Lower leg skin (tissue), 4 donors: ENCODE results near the gene TMEM14C. TPM values are rescaled to one million over a fixed set of nuclear protein-coding genes. Genes with fewer than 3 reads are reported as not detected.

Source experiments
- DNase-seq, 2 donors: peaks; one replicate each; pipeline ENCODE4 v3.0.0-alpha.2; 2019; ENCODE audit warnings: low spot score in 2 of 2
- H3K4me3 ChIP-seq: fragments of 200-600 bp; sonication (generic); 2 replicates; pipeline ENCODE4 v1.5.1; 2017; ENCODE audit warnings: mild to moderate bottlenecking, low read depth; ENCODE audit not compliant: poor library complexity, severe bottlenecking
- WGBS, 2 donors: methylation state at CpG; one replicate each; pipeline ENCODE4 v1.1.5; 2018; 5-methylcytosine and 5-hydroxymethylcytosine counted together
- intact Hi-C: fragments of 100-400 bp; cut with DNase I; formaldehyde crosslinking; loops from one replicate; pipeline ENCODE4 v1.15.0; 2023; ENCODE audit warnings: low total_unique reads
- total RNA-seq, 4 donors: library from RNA; depleted of rRNA; stranded (reverse); fragments of >200 nt; gene quantifications; one replicate each; pipeline ENCODE4 v1.1.0, GENCODE V29; 2016
- TF ChIP-seq, protein P1 (sequence below), 3 donors: fragments of 450-650 bp; IDR thresholded peaks; one replicate each; pipeline ENCODE4 v1.5.1; 2016; ENCODE audit warnings: antibody characterized with exemption in 3 of 3, mild to moderate bottlenecking in 3 of 3, moderate library complexity in 2 of 3

TMEM14C gene
- total RNA-seq, 4 donors from 2014 or later: 69.5 to 99.6 (median 85.0) TPM

DNA sequence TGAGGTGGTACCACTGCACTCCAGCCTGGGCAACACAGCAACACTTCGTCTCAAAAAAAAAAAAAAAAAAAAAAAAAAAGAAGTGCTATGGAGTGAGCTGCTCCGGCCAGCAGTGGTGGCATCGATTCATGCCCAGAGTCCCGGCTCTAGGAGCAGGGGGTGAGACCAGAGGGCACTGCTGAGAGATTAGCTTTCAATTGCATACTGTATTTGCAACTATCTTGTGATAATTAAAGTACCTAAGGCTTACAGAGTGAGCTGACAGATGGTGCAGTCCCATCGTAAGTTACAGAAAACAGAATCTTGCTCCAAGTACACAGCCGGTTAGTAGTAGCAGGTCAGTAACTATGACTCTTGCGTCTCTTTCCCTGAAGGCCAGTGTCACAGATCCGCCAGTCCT is 56.2 kb downstream of the TMEM14C start:
- WGBS, 2 donors: 96 to 97% methylated on average over 8 of the region's 8 CpGs
- no peak overlapping the region for H3K4me3 ChIP-seq
- TF ChIP-seq, protein P1, sequence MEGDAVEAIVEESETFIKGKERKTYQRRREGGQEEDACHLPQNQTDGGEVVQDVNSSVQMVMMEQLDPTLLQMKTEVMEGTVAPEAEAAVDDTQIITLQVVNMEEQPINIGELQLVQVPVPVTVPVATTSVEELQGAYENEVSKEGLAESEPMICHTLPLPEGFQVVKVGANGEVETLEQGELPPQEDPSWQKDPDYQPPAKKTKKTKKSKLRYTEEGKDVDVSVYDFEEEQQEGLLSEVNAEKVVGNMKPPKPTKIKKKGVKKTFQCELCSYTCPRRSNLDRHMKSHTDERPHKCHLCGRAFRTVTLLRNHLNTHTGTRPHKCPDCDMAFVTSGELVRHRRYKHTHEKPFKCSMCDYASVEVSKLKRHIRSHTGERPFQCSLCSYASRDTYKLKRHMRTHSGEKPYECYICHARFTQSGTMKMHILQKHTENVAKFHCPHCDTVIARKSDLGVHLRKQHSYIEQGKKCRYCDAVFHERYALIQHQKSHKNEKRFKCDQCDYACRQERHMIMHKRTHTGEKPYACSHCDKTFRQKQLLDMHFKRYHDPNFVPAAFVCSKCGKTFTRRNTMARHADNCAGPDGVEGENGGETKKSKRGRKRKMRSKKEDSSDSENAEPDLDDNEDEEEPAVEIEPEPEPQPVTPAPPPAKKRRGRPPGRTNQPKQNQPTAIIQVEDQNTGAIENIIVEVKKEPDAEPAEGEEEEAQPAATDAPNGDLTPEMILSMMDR (IDR thresholded peaks at IDR 0.05): no peak
- DNase-seq: no peak
- intact Hi-C loops: no loop called here

Other genes starting within 250 kb of the TMEM14C start
- gene GCNT2, start 201.7 kb upstream of the TMEM14C start, total RNA-seq: 10 to 100 TPM in 3 of 4 donors, 1 to 10 TPM in 1; 5.6 to 12.0 (median 10.7) TPM
- not detected for gene C6orf52, start 28.5 kb upstream of the TMEM14C start, total RNA-seq
- 10 to 100 TPM in 1 of 4 donors, 1 to 10 TPM in 3; 5.5 to 13.2 (median 8.0) TPM for gene PAK1IP1, start 28.1 kb upstream of the TMEM14C start, total RNA-seq
- 10 to 100 TPM; 34.9 to 56.7 (median 48.1) TPM for gene TMEM14B, start 24.7 kb downstream of the TMEM14C start, total RNA-seq
- gene MAK, start 115.5 kb downstream of the TMEM14C start, total RNA-seq: not detected
- not detected for gene GCM2, start 159.0 kb downstream of the TMEM14C start, total RNA-seq
- gene SYCP2L, start 164.0 kb downstream of the TMEM14C start, total RNA-seq: under 1 TPM in 3 of 4 donors, not detected in 1; 0.17 to 0.69 (median 0.29) TPM